Tibial artery (tissue), 4 donors: ENCODE data around the gene TSNAX.

Source experiments
- DNase-seq, 2 donors: peaks; one replicate each; pipeline ENCODE4 v3.0.0-alpha.2; 2019
- H3K27ac ChIP-seq, 2 donors: fragments of 200-600 bp; sonication (generic) in 1 of 2; 1 replicate in 1 of 2; 2 replicates in 1 of 2; pipeline ENCODE4 v1.5.1; 2018 to 2019; ENCODE audit warnings: mild to moderate bottlenecking in 1 of 2
- H3K27me3 ChIP-seq, 2 donors: fragments of 200-600 bp; sonication (generic) in 1 of 2; one replicate each; pipeline versions ENCODE4 v1.5.1 to v1.6.0; 2016 to 2019
- H3K36me3 ChIP-seq, 3 donors: fragments of 200-600 bp; sonication (generic) in 2 of 3; one replicate each; pipeline ENCODE4 v1.5.1; 2016 to 2019; ENCODE audit warnings: mild to moderate bottlenecking in 2 of 3
- H3K4me1 ChIP-seq, 4 donors: fragments of 200-600 bp; sonication (generic) in 2 of 4; 1 replicate in 3 of 4; 2 replicates in 1 of 4; pipeline ENCODE4 v1.5.1; 2016 to 2019
- H3K4me3 ChIP-seq, 2 donors: fragments of 200-600 bp; sonication (generic) in 1 of 2; 1 replicate in 1 of 2; 2 replicates in 1 of 2; pipeline ENCODE4 v1.5.1; 2018 to 2019; ENCODE audit warnings: mild to moderate bottlenecking in 2 of 2
- H3K9me3 ChIP-seq, 3 donors: fragments of 200-600 bp; sonication (generic) in 1 of 3; one replicate each; pipeline ENCODE4 v1.5.1; 2016 to 2019
- CTCF ChIP-seq, 2 experiments: fragments of 200-600 bp in 1 of 2; fragments of 450-650 bp in 1 of 2; IDR thresholded peaks; one replicate each; pipeline ENCODE4 v1.5.1; 2017 to 2019; ENCODE audit warnings: antibody characterized with exemption in 2 of 2, mild to moderate bottlenecking in 1 of 2, moderate library complexity in 1 of 2
- intact Hi-C: fragments of 100-400 bp; cut with DNase I; formaldehyde crosslinking; loops from one replicate; pipeline ENCODE4 v1.15.0; 2023; ENCODE audit warnings: low total_unique reads

Gene TSNAX

GRCh38 chr1:231512147-231512698, 16.2 kb upstream of the TSNAX start:
- Histone ChIP-seq H3K36me3 (no peaks in the 10 kb centered on the region), H3K4me1 (no peaks in the 10 kb centered on the region), H3K4me3 (no peak overlapping the region), H3K27me3 (no peaks in the 10 kb centered on the region), H3K9me3 (no peaks in the 10 kb centered on the region), H3K27ac (no peak overlapping the region)
- DNase-seq = no peak
- intact Hi-C loops = no loop called here
- no peak for TF ChIP-seq CTCF (IDR thresholded peaks at IDR 0.05)

GRCh38 chr1:231515748-231516147, 12.7 kb upstream of the TSNAX start:
- intact Hi-C loops = no loop called here
- no peaks in the 10 kb centered on the region for H3K4me1 ChIP-seq
- H3K9me3 ChIP-seq = no peaks in the 10 kb centered on the region
- H3K4me3 ChIP-seq = no peak overlapping the region
- no peaks in the 10 kb centered on the region for H3K36me3 ChIP-seq
- no peak for DNase-seq
- H3K27ac ChIP-seq = no peak overlapping the region
- no peaks in the 10 kb centered on the region for H3K27me3 ChIP-seq
- TF ChIP-seq CTCF (IDR thresholded peaks at IDR 0.05) = no peak

- TF ChIP-seq CTCF (IDR thresholded peaks at IDR 0.05) = no peak
- no peaks in the 10 kb centered on the region for H3K36me3 ChIP-seq
- intact Hi-C loops = no loop called here
These were observed 11.4 kb upstream of the TSNAX start for GRCh38 chr1:231517076-231517475.

GRCh38 chr1:231518485-231519034, 9.9 kb upstream of the TSNAX start:
- Histone ChIP-seq H3K9me3 (no peaks in the 10 kb centered on the region), H3K27me3 (no peaks in the 10 kb centered on the region), H3K4me3 (no peak overlapping the region), H3K27ac (no peak overlapping the region), H3K36me3 (no peaks in the 10 kb centered on the region), H3K4me1 (no peaks in the 10 kb centered on the region)
- no peak for DNase-seq
- TF ChIP-seq CTCF (IDR thresholded peaks at IDR 0.05) = no peak
- intact Hi-C loops = no loop called here

More at GRCh38 chr1:231517076-231517475, 11.4 kb upstream of the TSNAX start:
- Histone ChIP-seq H3K4me3 (no peak overlapping the region), H3K9me3 (no peaks in the 10 kb centered on the region), H3K27me3 (no peaks in the 10 kb centered on the region), H3K27ac (no peak overlapping the region), H3K4me1 (no peaks in the 10 kb centered on the region)
- DNase-seq = no peak

GRCh38 chr1:231519166-231519565, 9.3 kb upstream of the TSNAX start:
- Histone ChIP-seq H3K27me3 (no peaks in the 10 kb centered on the region), H3K36me3 (no peaks in the 10 kb centered on the region), H3K4me1 (no peaks in the 10 kb centered on the region), H3K4me3 (no peak overlapping the region), H3K9me3 (no peaks in the 10 kb centered on the region), H3K27ac (no peak overlapping the region)
- no peak for TF ChIP-seq CTCF (IDR thresholded peaks at IDR 0.05)
- DNase-seq = no peak
- intact Hi-C loops = no loop called here

GRCh38 chr1:231522038-231522437, 6.4 kb upstream of the TSNAX start:
- TF ChIP-seq CTCF (IDR thresholded peaks at IDR 0.05) = no peak
- no peak for DNase-seq
- no peaks in the 10 kb centered on the region for H3K27me3 ChIP-seq

More at GRCh38 chr1:231522038-231522437, 6.4 kb upstream of the TSNAX start:
- intact Hi-C loops = no loop called here
- Histone ChIP-seq H3K4me1 (no peaks in the 10 kb centered on the region), H3K36me3 (no peaks in the 10 kb centered on the region), H3K9me3 (no peaks in the 10 kb centered on the region), H3K27ac (no peak overlapping the region), H3K4me3 (no peak overlapping the region)
